ENCODE results near the gene SLC25A52.
"Not testable (repeated sequence)": the region's sequence is repeated elsewhere in the genome, so short reads cannot be mapped to it uniquely, and the experiment has no call there.

The SLC25A52 gene

GRCh38 chr18:31744321-31745067 lies 16.2 kb downstream of the SLC25A52 start:
- Histone ChIP-seq H3K27me3 (replicated peaks) (no peaks in the 10 kb centered on the region), H3K4me3 (ENCODE audit: low read depth, low read length) (no peak overlapping the region), H3K36me3 (replicated peaks) (no peaks in the 10 kb centered on the region), H3K27ac (no peak overlapping the region)
- no peak for DNase-seq
- TF ChIP-seq CTCF (IDR thresholded peaks at IDR 0.05; ENCODE audit: low read depth, low read length, missing control alignments) = no peak
- in situ Hi-C loops (cut with HindIII; ENCODE audit: low pct_ligation_motif_present, low sequenced_read_pairs) = no loop called here

DNA sequence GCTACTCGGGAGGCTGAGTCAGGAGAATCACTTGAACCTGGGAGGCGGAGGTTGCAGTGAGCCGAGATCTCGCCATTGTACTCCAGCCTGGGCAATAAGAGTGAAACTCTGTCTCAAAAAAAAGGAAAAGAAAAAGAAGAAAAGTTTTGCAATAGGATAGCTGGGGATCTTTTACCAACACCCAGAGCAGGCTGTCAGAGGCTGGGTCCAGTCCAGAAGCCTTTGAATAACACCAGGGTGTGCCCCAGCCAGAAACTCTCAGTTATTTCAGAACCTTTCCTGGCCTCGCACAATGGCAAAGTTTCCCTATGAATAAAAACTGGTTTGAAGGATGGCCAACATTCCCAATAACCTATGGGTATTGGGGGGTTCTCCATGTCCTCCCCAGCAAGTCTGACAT lies 17.1 kb downstream of the SLC25A52 start:
- DNase-seq; H3K27ac ChIP-seq; H3K27me3 ChIP-seq (replicated peaks); in situ Hi-C loops (cut with HindIII; ENCODE audit: low pct_ligation_motif_present, low sequenced_read_pairs); H3K36me3 ChIP-seq (replicated peaks); H3K4me3 ChIP-seq (ENCODE audit: low read depth, low read length): not testable (repeated sequence)

DNA sequence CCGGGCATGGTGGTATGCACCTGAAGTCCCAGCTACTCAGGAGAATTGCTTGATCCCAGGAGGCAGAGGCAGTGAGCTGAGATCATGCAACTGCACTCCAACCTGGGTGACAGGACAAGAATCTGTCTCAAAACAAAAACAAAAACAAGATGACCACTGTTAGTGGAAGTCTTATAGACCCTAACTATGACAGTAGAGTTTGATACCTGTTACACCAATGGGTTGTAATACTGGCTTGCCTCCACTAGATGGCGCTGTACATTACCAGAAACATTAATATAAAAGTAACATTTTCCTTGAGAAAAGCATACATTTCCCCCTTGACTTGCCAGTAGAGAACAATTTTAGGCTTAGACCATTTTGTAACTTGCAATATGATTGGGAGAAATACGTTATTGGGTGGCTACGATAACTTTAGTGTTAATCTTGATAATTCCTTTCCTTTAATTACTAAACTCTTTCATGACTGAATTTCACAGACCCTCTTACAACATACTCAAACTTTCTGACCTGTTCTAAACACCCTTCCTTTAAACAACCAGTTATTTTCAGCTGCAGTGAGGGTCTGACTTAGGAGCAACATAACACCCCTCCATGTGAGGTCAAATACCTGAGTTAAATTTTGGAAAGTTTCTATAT lies 19.5 kb downstream of the SLC25A52 start:
- H3K36me3 ChIP-seq (replicated peaks) = no peaks in the 10 kb centered on the region
- peak; percentile 52 for DNase-seq
- H3K27me3 ChIP-seq (replicated peaks) = no peaks in the 10 kb centered on the region
- TF ChIP-seq CTCF (IDR thresholded peaks at IDR 0.05; ENCODE audit: low read depth, low read length, missing control alignments) = peak; percentile 68
- no peak overlapping the region for H3K4me3 ChIP-seq (ENCODE audit: low read depth, low read length)
- H3K27ac ChIP-seq = no peak overlapping the region
- in situ Hi-C loops (cut with HindIII; ENCODE audit: low pct_ligation_motif_present, low sequenced_read_pairs) = no loop called here

- no peak for DNase-seq
- Histone ChIP-seq H3K4me3 (ENCODE audit: low read depth, low read length) (no peak overlapping the region), H3K36me3 (replicated peaks) (no peaks in the 10 kb centered on the region), H3K27ac (no peak overlapping the region), H3K27me3 (replicated peaks) (no peaks in the 10 kb centered on the region)
- TF ChIP-seq CTCF (IDR thresholded peaks at IDR 0.05; ENCODE audit: low read depth, low read length, missing control alignments) = no peak
- in situ Hi-C loops (cut with HindIII; ENCODE audit: low pct_ligation_motif_present, low sequenced_read_pairs) = no loop called here
Measured at GRCh38 chr18:31740180-31740579, 20.5 kb downstream of the SLC25A52 start.

GRCh38 chr18:31739651-31740050 lies 21.0 kb downstream of the SLC25A52 start:
- Histone ChIP-seq H3K27ac (no peak overlapping the region), H3K4me3 (ENCODE audit: low read depth, low read length) (no peak overlapping the region), H3K27me3 (replicated peaks) (no peaks in the 10 kb centered on the region), H3K36me3 (replicated peaks) (no peaks in the 10 kb centered on the region)
- TF ChIP-seq CTCF (IDR thresholded peaks at IDR 0.05; ENCODE audit: low read depth, low read length, missing control alignments) = no peak
- in situ Hi-C loops (cut with HindIII; ENCODE audit: low pct_ligation_motif_present, low sequenced_read_pairs) = no loop called here
- DNase-seq = no peak

GRCh38 chr18:31738460-31739407 lies 21.9 kb downstream of the SLC25A52 start:
- TF ChIP-seq CTCF (IDR thresholded peaks at IDR 0.05; ENCODE audit: low read depth, low read length, missing control alignments) = no peak
- in situ Hi-C loops (cut with HindIII; ENCODE audit: low pct_ligation_motif_present, low sequenced_read_pairs) = no loop called here
- H3K27me3 ChIP-seq (replicated peaks) = no peaks in the 10 kb centered on the region
- H3K4me3 ChIP-seq (ENCODE audit: low read depth, low read length) = no peak overlapping the region
- no peaks in the 10 kb centered on the region for H3K36me3 ChIP-seq (replicated peaks)
- H3K27ac ChIP-seq = no peak overlapping the region
- no peak for DNase-seq

All from brain microvascular endothelial cell (primary cell).